Measurements from ENCODE around the gene ADGRA3. TPM values are rescaled to one million over a fixed set of nuclear protein-coding genes. Genes with fewer than 3 reads are reported as not detected.

ADGRA3 gene
- total RNA-seq, 1 experiment from 2014 or later, result 22.9 TPM

- DNase-seq (ENCODE audit: low spot score), result no peak
These were observed 142.9 kb downstream of the ADGRA3 start for GRCh38 chr4:22372986-22373385.

- no peak for DNase-seq (ENCODE audit: low spot score)
These were observed 145.8 kb downstream of the ADGRA3 start for GRCh38 chr4:22369901-22370562.

DNA sequence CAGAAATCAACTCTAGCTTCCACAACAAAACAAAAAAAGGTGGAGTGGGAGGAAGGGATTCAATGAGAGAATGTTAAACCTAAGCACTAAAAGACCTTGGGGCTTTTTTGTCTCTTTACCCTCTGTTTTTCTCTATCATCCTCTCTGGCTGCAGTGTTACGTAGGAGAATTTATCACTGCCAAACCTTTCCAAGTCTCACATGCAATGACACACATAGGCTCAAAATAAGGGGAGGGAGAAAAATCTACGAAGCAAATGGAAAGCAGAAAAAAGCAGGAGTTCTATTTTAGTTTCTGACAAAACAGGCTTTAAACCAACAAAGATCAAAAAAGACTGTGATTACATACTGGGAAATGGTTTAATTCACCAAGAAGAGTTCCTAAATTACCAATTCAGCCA is 152.1 kb downstream of the ADGRA3 start:
- DNase-seq (ENCODE audit: low spot score), result no peak

DNA sequence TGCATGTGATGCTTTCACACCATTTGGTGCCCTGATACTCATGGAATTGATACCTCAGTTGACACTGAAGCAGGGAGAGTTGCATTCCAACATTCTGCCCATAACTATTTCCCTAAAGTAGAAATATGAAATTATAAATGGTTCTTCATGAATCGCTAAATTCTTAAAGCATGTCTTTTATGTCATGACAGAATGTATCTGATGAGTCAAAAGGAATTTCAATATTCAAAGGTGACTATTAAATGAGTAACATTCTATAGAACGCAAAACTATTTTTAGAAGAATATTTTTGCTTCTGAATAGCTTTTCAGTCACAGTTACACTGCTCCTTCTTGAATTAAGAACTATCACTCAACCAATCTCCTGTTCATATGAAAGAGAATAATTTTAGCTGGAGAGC is 152.8 kb downstream of the ADGRA3 start:
- no peak for DNase-seq (ENCODE audit: low spot score)

DNA sequence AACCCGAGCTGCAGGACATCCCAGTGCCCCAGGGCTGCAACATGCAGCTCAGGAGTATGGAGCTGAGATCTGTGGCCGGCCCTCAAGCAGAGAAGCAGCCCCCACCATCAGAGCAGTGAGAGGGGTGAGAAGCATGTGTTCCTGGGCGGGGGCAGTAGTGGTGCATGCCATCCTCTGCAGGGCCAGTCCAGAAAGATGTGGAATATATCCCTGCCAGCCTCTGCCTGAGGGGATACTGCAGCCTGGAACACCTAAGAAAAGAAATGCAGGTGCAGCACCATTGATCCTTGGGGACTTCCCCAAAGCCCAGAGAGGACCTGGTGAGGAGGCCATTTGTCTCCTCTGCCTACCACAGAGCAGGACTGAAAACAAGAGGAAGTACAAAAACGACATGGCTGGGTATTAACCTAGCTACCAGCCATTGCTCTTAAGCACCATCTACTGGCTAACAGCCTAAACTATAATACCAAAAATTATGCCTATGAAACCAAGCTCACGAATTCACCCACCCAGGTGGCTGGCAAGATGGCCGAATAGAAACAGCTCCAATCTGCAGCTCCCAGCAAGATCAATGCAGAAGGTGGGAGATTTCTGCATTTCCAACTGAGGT is 158.8 kb downstream of the ADGRA3 start:
- peak; percentile 37 for DNase-seq (ENCODE audit: low spot score)

- no peak for DNase-seq (ENCODE audit: low spot score)
These were observed 167.5 kb downstream of the ADGRA3 start for GRCh38 chr4:22348410-22348809.

DNA sequence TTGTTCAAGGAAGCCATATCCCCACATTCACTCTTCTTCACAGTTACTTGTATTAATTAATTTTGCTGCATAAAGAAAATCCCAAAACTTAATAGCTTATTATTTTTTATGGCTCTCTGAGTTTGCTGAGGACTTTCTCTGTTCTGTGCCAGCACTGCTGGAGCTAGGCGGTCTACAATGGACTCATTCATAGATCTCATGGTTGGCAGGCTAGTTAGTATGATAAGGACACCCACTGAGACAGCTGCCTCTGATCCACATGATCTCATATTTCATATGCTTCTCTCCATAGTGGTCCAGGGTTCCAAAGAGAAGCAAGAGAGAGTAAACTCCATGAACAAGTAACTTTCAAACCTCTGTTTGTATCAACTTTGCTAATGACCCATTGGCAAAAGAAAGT is 170.2 kb downstream of the ADGRA3 start:
- DNase-seq (ENCODE audit: low spot score), result no peak

DNA sequence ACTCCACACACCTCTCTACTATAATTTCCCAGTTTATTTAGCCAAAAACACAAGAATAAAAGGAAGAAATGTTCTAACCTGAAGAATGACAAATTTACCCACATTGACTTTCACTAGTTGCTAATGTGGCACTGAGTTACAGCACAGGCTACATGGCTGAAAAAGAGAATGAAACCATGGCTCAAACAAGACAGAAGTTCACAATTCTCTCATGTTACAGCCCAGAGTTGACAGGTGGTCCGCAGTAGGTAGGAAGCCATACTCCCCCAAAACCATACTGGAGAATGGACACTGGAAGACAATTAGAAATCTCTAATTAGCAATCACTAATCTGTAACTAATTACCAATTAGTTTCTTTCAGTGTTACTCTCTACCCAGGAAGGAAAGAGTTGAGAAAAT is 170.8 kb downstream of the ADGRA3 start:
- no peak for DNase-seq (ENCODE audit: low spot score)

DNA sequence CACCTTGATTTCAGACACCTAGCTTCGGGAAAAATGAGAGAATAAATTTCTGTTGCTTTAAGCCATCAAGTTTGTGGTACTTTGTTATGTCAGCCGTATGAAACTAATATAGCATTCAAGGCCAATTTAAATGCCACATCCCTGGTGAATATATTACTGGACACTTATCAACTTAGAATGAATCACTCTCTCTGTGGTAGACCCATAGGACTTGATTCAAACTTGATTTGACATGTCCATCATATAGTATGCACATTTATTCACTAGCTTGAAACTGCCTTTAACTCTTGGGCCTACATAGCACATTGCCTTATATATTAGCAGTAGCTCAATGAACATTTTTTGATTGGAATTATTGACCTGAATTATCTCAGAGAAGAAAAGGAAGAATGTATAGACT is 172.3 kb downstream of the ADGRA3 start:
- DNase-seq (ENCODE audit: low spot score), result no peak

GRCh38 chr4:22339491-22339890 is 176.4 kb downstream of the ADGRA3 start:
- no peak for DNase-seq (ENCODE audit: low spot score)

DNA sequence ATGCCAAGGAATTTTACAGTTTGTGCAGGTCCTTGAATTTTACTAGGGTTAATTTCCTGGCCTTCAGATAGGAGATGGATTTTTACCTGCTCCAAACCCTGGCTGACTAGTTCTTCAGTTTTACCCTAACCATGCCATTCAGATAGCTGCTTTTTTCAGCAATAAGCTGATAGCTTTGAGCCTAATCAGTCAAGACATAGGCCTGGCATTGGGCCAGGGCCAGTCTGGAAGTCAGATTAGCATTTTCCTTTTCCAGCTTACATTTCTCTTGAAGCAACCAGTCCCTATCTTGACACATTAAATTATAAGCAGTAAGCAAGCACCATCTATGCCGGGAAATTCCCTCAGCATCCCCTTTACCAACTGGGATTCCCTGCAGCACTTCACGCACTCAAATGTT is 177.1 kb downstream of the ADGRA3 start:
- no peak for DNase-seq (ENCODE audit: low spot score)

Other genes with a start within 250 kb of the ADGRA3 start
- gene GBA3, start 176.9 kb upstream of the ADGRA3 start, total RNA-seq (2014; rRNA removed; shearing (Covaris generic)), result not detected in 2 replicates

All from HT-29 (cell line).